Vagina (tissue), 2 donors: ENCODE data around the gene EHMT1. TPM values are rescaled to one million over a fixed set of nuclear protein-coding genes. Genes with fewer than 3 reads are reported as not detected.

ENCODE experiments used
- DNase-seq, 2 donors: peaks; one replicate each; pipeline ENCODE4 v3.0.0-alpha.2; 2017; ENCODE audit errors: extremely low spot score in 2 of 2
- H3K27ac ChIP-seq: fragments of 200-600 bp; sonication (generic); one replicate; pipeline ENCODE4 v1.5.1; 2019
- H3K27me3 ChIP-seq: fragments of 200-600 bp; sonication (generic); one replicate; pipeline ENCODE4 v1.5.1; 2019
- H3K36me3 ChIP-seq, 2 donors: fragments of 200-600 bp; sonication (generic); one replicate each; pipeline ENCODE4 v1.5.1; 2017 to 2019
- H3K4me1 ChIP-seq: fragments of 200-600 bp; sonication (generic); one replicate; pipeline ENCODE4 v1.5.1; 2019
- H3K4me3 ChIP-seq, 2 donors: fragments of 200-600 bp; sonication (generic); 1 replicate in 1 of 2; 2 replicates in 1 of 2; pipeline ENCODE4 v1.5.1; 2016 to 2019
- H3K9me3 ChIP-seq: fragments of 200-600 bp; sonication (generic); one replicate; pipeline ENCODE4 v1.5.1; 2019
- POLR2A ChIP-seq, 2 donors: fragments of 450-650 bp; IDR thresholded peaks; one replicate each; pipeline ENCODE4 v1.6.1; 2017; ENCODE audit warnings: antibody characterized with exemption in 2 of 2, mild to moderate bottlenecking in 2 of 2, moderate library complexity in 2 of 2
- POLR2AphosphoS5 ChIP-seq, 2 donors: sonication (generic); formaldehyde crosslinking; IDR thresholded peaks; one replicate each; pipeline ENCODE4 v1.9.0; 2017; ENCODE audit warnings: antibody characterized with exemption in 2 of 2, mild to moderate bottlenecking in 2 of 2, low read depth in 1 of 2; ENCODE audit not compliant: insufficient read depth in 1 of 2
- intact Hi-C: fragments of 100-400 bp; cut with DNase I; formaldehyde crosslinking; loops from one replicate; pipeline ENCODE4 v1.15.1; 2023
- total RNA-seq: library from RNA; depleted of rRNA; stranded (reverse); fragments of >200 nt; gene quantifications from one replicate; pipeline ENCODE4 v1.2.3, GENCODE V29; 2016
- TF ChIP-seq, protein P1 (sequence below), 3 experiments: fragments of 450-650 bp in 2 of 3; fragments of 200-600 bp in 1 of 3; sonication (generic) in 1 of 3; IDR thresholded peaks; one replicate each; pipeline ENCODE4 v1.5.1; 2017 to 2019; ENCODE audit warnings: antibody characterized with exemption in 3 of 3, mild to moderate bottlenecking in 2 of 3, moderate library complexity in 2 of 3

Gene EHMT1
- total RNA-seq, 1 donor from 2014 or later: 65.8 TPM

GRCh38 chr9:137800196-137801022 is 181.6 kb downstream of the EHMT1 start:
- Histone ChIP-seq H3K27me3 (no peaks in the 10 kb centered on the region), H3K36me3 (peaks cover 0 to 55% of the 10 kb centered on the region in 2 donors), H3K4me3 (no peak overlapping the region), H3K4me1 (no peaks in the 10 kb centered on the region), H3K9me3 (no peaks in the 10 kb centered on the region), H3K27ac (no peak overlapping the region)
- TF ChIP-seq POLR2AphosphoS5 (IDR thresholded peaks at IDR 0.05; ENCODE audit: insufficient read depth in 1 of 2, low read depth in 1 of 2) (no peak), POLR2A (IDR thresholded peaks at IDR 0.05) (no peak)
- TF ChIP-seq, protein P1, sequence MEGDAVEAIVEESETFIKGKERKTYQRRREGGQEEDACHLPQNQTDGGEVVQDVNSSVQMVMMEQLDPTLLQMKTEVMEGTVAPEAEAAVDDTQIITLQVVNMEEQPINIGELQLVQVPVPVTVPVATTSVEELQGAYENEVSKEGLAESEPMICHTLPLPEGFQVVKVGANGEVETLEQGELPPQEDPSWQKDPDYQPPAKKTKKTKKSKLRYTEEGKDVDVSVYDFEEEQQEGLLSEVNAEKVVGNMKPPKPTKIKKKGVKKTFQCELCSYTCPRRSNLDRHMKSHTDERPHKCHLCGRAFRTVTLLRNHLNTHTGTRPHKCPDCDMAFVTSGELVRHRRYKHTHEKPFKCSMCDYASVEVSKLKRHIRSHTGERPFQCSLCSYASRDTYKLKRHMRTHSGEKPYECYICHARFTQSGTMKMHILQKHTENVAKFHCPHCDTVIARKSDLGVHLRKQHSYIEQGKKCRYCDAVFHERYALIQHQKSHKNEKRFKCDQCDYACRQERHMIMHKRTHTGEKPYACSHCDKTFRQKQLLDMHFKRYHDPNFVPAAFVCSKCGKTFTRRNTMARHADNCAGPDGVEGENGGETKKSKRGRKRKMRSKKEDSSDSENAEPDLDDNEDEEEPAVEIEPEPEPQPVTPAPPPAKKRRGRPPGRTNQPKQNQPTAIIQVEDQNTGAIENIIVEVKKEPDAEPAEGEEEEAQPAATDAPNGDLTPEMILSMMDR (IDR thresholded peaks at IDR 0.05): no peak
- no peak for DNase-seq
- intact Hi-C loops: no loop called here

GRCh38 chr9:137801023-137801319 is 182.2 kb downstream of the EHMT1 start:
- intact Hi-C loops: no loop called here
- no peak overlapping the region for H3K4me3 ChIP-seq

DNA sequence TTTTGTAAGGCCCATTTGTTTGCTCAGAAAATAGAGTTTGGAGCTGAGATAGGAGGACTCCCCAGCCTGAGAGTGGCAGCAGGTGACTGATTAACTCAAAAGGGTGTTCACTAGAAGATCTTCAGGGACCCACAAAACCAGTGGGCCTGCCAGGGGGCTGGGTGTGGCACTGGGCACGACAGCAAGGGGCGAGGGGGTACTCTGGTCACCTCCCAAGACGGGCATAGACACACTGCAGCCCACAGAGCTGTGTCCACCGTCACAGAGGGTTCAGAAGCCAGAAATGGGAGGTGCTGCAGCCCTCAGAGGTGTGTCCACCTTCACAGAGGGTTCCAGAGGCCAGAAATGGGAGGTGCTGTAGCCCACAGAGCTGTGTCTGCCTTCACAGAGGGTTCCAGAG is 183.2 kb downstream of the EHMT1 start:
- peaks cover 0 to 55% of the 10 kb centered on the region in 2 donors for H3K36me3 ChIP-seq
- no peaks in the 10 kb centered on the region for H3K9me3 ChIP-seq
- intact Hi-C loops: no loop called here
- H3K4me3 ChIP-seq: no peak overlapping the region
- DNase-seq: no peak
- no peaks in the 10 kb centered on the region for H3K27me3 ChIP-seq
- H3K27ac ChIP-seq: no peak overlapping the region
- TF ChIP-seq POLR2AphosphoS5 (IDR thresholded peaks at IDR 0.05; ENCODE audit: insufficient read depth in 1 of 2, low read depth in 1 of 2): no peak
- no peak for TF ChIP-seq POLR2A (IDR thresholded peaks at IDR 0.05)
- TF ChIP-seq, protein P1 (IDR thresholded peaks at IDR 0.05): no peak
- no peaks in the 10 kb centered on the region for H3K4me1 ChIP-seq

More at GRCh38 chr9:137801023-137801319, 182.2 kb downstream of the EHMT1 start:
- Histone ChIP-seq H3K36me3 (peaks cover 0 to 55% of the 10 kb centered on the region in 2 donors), H3K27ac (no peak overlapping the region), H3K4me1 (no peaks in the 10 kb centered on the region), H3K27me3 (no peaks in the 10 kb centered on the region), H3K9me3 (no peaks in the 10 kb centered on the region)
- TF ChIP-seq, protein P1 (IDR thresholded peaks at IDR 0.05): no peak
- TF ChIP-seq POLR2AphosphoS5 (IDR thresholded peaks at IDR 0.05; ENCODE audit: insufficient read depth in 1 of 2, low read depth in 1 of 2) (no peak), POLR2A (IDR thresholded peaks at IDR 0.05) (no peak)
- no peak for DNase-seq

DNA sequence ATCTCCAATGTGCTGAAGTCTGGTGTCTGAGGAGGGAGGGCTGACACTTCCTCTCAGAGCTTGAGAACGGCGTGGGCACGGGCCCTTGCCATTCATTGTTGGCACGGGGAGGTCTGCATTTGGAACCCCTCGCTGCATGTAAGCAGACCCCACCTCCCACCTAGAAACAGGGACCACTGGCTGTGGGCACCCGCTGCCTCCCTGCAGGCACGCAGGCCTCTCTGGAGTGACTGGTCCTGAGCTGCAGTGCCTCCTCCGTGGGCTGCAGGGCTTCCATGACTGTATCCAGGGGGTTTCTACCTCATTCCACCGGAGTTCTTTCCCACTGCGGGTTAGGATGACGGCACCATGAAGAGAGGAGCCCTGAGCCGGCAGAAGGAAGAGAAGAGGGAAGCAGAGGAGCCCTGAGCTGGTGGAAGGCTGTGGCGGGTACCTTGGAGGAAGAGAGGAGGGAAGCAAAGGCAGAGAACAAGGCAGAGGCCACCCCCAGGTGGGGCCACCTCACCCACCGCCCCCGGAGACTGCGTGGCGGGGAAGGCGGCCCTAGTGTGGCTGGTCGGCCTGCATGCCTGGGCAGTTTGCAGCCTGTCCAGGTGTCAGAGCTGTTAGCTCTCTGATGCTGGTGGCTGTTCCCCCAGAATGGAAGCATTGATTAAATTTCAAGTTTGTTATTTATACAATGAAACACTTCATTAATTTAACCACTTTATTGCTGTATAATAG is 183.9 kb downstream of the EHMT1 start:
- no peaks in the 10 kb centered on the region for H3K27me3 ChIP-seq
- DNase-seq: no peak
- no peaks in the 10 kb centered on the region for H3K9me3 ChIP-seq
- peaks cover 0 to 50% of the 10 kb centered on the region in 2 donors for H3K36me3 ChIP-seq
- TF ChIP-seq, protein P1 (IDR thresholded peaks at IDR 0.05): no peak
- no peak for TF ChIP-seq POLR2A (IDR thresholded peaks at IDR 0.05)
- no peak for TF ChIP-seq POLR2AphosphoS5 (IDR thresholded peaks at IDR 0.05; ENCODE audit: insufficient read depth in 1 of 2, low read depth in 1 of 2)
- no peak overlapping the region for H3K4me3 ChIP-seq
- intact Hi-C loops: no loop called here
- H3K4me1 ChIP-seq: no peaks in the 10 kb centered on the region
- no peak overlapping the region for H3K27ac ChIP-seq
